HL-60/S4 treated with retinoic acid at 250 ng/mL for 4 days and 3 days (cell line): Measurements from ENCODE around the gene ERCC6L2.

Source experiments
- in situ Hi-C: fragments of 300-500 bp; cut with MboI; formaldehyde crosslinking; loops from 2 replicates; pipeline ENCODE4 v1.7.0; 2022; ENCODE audit warnings: low sequenced_read_pairs

Gene ERCC6L2

DNA sequence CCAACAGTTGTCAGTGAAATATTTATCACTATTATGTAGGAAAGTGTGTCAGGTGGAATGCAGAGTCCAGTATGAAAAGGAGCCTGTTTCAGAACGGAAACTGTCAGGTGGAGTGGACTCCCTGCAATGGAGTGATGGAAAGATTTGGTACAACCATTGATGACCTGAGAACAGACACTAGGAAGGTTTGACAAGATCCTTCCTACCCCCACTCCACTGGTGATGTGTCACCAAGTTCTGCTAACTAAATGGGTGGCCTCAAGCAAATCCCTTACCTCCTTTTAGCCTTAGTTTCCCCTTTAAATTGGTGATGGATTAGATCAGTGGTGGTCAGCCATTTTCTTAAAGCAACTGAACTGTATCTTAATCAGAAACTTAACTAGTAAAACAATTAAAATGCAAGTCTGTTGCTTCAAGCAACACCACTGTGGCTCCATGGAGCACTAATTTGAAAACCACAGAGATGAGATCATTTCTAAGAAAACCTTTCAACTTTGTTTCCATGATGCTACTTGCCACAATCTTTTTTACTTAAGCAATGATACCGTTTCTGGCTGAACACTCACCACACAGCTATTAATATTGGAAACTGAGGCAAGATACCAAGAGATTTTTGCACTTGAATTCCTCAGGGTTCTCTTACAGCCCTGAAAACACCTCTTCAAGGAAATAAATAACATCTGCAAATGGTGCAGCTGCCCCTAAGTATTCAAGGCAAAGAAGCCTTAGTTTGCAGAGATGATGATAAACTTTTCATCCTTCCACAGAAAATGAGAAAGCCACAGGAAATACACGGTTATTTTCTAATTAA lies 140.6 kb downstream of the ERCC6L2 start:
- in situ Hi-C loops: no loop called here
